ENCODE data around the gene SYNE2.
"Not testable (repeated sequence)": the region's sequence is repeated elsewhere in the genome, so short reads cannot be mapped to it uniquely, and the experiment has no call there.

Gene SYNE2

DNA sequence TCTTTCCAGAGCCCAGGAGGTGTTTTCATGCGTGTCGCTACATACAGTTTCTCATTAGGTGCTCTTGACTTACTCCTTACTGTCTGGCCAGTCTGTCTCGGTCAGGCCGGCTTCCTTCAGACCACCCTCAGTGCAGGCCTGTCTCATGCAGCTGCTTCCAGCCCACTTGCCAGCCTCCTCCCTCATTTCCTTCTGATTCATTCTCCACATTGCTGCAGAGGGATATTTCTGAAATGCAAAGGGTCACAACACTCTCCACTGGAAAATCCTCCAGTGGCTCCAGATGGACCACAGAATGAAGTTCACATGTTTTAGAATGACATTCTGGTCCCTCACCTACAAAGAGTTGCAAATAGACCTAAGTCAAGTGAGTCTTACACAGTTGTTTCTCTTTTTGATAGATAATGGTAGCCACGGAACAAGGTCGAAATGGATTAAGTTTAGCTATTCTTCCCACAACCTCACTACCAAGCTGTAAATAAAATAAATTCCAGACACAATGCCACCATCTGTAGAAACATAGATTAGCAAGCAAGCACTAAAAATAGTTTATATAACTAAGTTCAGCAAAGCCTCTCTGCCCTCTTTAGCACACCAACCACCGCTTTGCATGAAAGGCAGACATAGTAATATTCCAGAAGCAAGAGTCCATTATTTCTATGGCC is 294.5 kb downstream of the SYNE2 start:
- no peak for DNase-seq

DNA sequence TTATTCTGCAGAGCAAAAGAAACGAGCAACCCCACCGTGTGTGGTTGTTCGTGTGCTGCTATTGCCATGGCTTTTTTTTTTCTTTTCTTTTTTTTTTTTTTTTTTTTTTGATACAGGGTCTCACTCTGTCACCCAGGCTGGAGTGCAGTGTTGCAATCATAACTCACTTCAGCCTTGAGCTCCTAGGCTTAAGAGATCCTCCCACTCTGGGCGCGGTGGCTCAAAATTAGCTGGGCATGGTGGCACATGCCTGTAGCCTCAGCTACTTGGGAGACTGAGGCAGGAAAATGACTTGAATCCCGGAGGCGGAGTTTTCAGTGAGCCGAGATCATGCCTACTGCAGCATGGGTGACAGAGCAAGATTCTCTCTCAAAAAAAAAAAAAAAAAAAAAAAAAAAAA is 297.1 kb downstream of the SYNE2 start:
- no peak for DNase-seq

DNA sequence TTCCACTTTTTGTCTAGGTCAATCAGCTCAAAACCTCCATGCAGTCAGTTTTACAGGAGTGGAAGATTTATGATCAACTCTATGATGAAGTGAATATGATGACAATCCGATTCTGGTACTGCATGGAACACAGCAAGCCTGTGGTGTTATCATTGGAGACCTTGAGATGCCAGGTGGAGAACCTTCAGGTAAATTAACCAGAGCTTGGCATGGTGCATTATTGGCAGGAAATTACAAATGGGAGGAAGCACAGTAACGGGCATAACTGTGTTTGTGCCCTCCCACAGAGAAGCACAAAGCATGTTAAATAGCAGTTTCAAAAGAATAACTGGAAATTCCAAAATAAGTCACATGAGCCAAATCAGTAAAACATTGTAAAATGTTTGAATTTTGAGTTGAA is 305.8 kb downstream of the SYNE2 start:
- no peak for DNase-seq

DNA sequence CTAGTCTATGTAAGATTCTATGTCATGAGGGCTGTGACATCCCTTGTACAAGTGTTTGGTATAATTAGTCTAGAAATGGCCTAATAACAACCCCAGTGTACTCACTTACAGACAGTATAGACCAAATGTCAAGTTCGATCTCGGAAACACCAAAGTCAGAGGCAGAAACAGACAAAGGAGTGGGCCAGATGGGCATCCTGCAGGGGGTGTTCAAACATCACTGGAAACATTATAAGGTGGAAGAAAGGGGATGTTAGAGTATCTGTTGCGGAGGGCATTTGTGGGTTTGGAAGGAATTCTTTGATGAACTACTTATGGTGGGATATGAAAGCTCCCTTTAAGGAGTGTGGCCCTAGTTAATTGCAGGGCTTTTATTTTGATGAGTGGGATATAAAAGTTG is 306.8 kb downstream of the SYNE2 start:
- no peak for DNase-seq

DNA sequence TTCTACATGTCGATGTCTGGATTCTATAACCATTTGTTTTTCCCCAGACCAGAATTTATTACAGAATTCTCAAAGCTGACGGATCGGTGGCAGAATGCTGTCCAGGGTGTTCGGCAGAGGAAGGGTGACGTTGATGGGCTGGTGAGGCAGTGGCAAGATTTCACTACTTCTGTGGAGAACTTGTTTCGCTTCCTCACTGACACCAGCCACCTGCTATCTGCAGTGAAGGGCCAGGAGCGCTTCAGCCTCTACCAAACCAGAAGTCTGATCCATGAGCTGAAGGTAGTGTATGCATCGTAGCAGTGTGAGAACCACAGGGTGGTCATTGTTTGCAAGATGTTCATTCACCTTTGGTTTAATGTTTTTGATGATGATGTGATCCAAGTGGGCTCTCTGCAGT is 317.4 kb downstream of the SYNE2 start:
- DNase-seq: no peak

DNA sequence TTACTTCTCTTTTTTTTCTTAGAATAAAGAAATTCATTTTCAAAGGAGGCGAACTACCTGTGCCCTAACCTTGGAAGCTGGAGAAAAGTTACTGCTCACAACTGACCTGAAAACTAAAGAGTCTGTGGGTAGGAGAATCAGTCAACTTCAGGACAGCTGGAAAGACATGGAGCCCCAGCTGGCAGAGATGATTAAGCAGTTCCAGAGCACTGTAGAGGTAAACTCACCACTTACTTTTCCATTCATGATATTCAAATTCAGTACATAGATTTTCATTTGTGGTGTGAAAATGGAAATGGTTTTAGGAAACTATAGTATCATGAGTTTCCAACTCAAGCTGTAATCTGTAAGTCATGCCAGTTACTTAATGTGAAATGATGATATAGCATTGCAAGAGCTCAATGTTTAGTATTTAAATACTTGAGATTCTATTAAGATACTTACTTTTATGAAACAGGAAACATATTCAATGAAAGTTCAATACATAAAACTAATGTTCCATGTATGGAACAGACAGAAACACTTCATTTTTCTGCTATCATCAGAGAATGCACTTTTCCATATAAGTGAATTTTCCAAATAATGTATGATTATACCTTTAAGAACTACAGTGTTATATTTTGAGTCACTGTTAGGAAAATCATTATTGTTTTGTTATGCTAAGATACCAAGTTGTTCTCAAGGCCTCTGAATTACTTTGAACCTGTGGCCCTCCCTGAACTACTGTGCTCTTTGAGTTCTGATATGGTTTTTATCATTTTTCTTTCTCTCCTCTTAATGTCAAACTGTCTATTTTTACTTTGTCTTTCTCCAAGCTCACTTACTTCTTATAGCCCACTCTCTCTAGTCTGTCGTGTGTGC is 322.3 kb downstream of the SYNE2 start:
- peak; percentile 29 for DNase-seq

DNA sequence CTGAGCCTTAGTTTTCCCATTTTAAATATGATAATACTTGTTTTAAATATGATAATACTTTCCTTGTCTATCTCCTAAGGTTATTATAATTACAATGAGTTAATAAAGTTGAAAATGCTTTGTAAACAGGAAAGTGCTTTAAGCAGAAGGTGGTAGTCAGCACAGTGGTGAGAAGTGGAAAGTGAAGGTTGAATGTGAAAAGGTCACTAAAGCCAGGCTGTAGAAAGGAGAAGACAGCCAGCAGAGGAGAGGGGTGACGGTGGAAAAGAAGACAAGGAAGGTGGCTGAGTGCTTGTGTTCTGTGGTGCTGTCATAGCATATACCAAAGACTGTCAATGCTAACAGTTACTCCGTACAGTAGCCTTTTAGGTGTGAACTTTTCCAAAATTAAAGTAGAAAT is 323.5 kb downstream of the SYNE2 start:
- DNase-seq: no peak

DNA sequence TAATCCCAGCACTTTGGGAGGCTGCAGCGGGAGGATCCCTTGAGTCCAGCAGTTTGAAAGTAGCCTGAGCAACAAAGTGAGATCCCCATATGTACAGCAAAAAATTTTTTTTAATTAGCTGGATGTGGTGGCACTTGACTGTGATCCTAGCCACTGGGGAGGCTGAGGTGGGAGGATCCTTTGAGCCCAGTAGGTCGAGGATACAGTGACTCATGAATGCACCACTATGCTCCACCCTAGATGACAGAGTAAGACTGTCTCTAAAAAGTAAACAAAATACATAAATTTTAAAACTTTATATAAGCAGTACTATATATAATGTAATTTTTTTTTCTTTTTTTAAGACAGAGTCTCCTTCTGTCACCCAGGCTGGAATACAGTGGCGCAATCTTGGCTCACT is 326.0 kb downstream of the SYNE2 start:
- no peak for DNase-seq

DNA sequence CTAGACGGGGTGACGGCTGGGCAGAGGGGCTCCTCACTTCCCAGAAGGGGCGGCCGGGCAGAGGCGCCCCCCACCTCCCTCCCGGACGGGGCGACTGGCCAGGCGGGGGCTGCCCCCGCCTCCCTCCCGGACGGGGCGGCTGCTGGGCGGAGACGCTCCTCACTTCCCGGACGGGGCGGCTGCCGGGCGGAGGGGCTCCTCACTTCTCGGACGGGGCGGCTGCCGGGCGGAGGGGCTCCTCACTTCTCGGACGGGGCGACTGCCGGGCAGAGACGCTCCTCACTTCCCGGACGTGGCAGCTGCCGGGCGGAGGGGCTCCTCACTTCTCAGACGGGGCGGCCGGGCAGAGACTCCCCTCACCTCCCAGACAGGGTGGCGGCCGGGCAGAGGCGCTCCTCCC is 330.1 kb downstream of the SYNE2 start:
- not testable (repeated sequence) for DNase-seq

DNA sequence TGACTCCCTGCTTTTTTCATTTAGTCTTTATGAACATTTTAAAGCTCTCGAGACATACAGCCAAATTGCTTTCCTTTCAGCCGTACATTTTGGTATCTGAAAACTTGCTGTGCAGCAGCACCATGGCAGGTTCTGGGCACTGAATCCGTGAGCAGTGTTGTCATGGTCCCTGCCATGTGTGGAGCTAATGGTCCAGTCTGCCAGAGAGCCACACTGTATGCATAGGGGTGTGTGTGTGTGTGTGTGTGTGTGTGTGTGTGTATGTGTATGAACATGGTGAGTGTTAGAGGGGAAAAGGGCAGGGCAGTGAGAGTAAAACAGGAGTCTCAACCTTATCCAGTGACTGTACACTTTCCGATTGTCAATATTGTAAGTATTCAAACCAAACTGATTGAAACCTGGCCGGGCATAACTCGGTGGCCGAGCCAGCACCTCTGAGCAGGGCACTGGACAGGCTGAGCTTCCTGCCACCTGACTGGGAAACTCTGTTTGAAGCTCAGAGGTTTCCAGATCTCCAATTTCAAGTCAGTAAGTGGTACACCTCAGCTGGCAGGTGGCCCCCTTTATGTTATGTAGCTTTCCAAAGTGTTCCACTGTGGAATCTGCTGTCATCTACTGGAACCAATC is 331.4 kb downstream of the SYNE2 start:
- no peak for DNase-seq

DNA sequence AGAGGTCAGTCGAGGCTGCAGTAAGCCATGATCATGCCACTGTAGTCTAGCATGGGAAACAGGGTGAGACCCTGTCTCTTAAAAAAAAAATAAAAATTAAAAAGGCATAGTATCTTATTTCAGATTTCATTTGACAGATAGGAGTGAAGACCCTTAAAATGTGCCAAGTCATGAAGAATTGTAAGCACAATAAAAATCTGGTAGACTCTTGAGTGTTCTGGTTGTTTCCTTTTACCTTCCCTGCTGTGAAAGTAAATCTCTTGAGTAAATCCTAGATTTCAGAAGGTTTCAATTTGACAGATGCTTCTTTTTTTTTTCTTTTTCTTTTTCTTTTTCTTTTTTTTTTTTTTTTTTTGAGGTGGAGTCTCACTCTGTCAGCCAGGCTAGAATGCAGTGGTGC is 332.4 kb downstream of the SYNE2 start:
- DNase-seq: no peak

DNA sequence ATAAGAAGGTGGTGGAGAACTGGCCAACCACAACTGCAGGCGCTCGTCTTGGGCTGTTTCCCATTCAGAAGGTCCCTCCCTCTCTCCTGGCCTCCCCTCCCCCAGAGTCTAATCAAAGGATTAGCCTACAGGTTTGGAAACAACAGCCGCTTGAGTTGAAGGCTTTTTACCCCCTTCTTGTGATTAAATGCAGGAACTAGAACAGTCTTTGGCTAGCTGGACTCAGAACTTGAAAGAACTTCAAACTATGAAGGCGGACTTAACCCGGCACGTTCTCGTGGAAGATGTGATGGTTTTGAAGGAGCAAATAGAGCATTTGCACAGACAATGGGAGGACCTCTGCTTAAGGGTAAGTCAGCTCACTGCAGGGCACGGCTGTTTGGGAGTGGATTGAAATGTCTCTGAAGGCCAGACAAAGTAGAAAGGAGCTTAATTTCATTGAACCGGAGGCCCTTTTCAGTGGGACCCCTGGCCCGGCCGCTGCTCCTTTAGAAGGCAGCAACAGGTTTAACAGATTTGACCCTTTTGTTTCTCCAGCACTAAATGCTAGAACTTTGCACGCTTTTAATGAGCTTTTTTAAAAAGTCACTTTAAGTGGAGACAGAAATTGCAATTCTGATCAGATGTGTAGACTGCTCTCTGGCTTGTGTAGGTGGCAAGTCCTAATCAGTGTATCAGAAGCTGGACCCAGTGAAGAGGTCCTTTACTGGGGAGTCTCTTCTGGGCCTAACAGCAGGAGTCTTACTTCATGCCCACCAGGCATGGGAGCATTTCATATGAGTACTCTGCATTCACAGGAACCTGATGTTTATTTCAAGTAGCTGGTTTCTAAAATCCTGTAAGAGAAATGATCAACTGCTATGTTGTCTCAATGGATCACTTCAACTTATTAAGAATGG is 333.7 kb downstream of the SYNE2 start:
- DNase-seq: no peak

DNA sequence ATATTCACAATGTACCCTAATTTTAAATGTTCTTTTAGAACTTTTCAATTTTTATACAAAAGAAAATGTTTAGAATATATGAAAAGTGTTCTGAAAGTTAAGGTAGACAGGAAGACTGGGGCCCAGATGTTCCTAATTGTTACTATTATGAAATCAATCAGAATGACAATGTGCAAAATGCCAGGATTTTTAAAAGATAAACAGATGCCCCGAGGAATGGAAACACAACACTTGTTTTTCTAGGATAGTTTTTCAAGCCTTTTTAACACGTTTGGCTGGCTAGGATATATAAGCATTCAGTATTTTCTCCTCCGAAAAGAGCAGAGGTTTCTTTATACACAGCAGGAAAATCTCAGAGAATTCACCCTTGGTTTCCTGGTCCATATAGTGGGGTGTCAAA is 334.5 kb downstream of the SYNE2 start:
- no peak for DNase-seq

DNA sequence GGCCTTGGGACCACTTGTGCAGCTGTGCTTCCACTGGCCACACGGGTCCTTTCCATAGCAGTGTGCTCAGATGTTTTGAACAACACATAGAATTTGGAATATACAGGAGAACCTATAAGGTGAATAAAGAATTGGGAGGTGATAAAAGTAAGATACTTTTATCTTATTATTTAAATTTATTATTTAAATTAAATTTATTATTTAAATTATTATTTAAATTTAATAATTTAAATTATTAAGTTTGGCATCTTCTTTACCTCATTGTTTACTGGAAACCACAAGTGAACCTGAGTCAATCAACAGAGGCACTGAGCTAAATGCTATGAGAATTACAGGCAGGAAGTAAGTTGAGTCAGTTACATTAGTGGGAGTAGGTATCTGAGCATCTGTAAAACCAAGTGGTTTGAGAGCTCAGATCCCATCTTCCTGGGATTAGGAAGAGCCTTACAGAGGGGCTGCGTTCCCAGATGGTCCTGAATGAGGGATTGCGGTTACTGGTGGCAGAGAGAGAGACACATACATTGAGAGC is 338.2 kb downstream of the SYNE2 start:
- no peak for DNase-seq

DNA sequence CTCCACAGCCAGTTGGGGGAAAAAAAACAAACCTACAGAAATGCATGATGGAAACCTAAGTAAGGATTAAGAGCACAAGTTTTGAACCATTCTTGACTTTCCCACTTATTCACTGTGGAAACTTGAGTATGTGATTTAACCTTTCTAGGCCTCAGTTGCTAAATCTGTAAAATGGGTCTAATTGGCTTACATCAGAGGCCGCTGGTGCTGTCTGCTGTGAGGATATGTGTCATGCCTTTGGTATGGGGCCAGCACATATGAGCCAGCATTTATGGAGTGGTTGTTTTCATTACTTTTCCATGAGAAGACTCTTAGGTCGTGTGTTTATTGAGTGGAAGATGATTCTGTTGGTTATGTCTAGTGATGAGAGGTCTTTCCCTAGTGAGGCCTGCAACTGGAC is 339.0 kb downstream of the SYNE2 start:
- DNase-seq: no peak

DNA sequence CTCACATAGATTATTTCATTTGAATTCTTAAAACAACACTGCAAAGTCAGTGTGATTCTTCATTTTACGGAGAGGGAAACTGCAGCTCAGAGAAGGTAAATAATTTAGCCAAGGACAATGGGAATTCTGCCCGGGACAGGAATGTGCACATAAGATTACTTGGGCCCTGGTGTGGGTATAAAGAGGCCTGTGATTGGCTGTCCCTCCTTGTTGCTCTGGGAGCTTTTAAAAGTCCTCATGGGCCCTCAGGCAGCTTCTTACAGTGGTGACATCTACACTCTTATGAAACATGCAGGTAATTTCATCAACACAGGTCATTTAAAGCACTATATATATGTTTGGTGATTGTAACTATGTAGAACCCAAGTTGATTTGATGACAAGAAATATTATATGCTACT is 341.0 kb downstream of the SYNE2 start:
- DNase-seq: no peak

DNA sequence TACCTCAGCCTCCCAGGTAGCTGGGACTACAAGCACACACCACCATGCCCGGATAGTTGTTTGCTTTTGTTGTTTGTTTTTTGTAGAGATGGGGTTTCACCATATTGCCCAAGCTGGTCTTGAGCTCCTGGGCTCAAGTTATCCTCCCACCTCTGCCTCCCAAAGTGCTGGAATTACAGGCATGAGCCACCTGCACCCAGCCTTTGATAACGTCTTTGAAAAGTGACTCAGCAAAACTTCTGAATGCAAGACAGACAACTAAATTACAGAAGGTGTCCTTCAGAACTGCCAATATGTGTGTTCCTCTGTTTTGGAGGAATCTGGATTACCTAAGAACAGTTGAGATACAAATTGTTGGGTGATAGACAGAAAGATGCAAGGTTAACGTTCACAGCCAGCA is 341.6 kb downstream of the SYNE2 start:
- no peak for DNase-seq

DNA sequence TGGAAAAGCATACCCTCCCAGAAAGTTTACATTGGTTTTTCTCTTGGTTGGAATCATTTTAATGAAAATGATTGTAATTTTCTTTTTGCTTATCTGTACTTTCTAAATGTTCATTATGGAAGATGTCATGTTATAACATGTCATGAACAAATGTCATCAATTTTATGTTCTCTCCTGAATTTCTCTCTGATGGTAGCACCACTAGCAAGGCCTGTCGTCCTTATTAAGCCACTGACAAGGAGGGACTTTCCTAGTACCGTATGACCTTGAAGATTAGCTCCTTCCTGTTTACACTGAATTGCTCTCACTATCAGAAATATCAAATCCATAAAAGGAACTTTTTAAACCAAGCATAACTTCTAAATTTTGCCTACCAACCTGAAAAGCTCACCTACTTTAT is 342.4 kb downstream of the SYNE2 start:
- DNase-seq: no peak

DNA sequence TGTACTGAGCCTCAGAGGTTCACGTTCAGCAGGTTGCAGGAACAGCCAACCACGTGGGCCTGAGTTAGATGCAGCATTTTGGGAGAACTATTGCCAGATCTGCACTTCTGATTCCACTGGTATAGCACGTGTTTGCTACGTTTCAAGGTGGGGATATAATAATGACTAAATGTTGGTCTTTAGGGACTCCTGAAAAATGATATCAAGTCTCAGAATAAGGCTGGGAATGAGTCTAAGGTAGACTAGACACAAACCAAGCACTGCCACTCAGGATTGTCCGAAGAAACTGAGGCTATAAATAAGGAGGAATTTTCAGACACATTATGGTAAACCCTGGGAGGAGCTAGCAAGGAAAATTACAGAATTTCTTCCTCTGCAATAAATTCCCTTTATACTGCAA is 343.3 kb downstream of the SYNE2 start:
- DNase-seq: no peak

DNA sequence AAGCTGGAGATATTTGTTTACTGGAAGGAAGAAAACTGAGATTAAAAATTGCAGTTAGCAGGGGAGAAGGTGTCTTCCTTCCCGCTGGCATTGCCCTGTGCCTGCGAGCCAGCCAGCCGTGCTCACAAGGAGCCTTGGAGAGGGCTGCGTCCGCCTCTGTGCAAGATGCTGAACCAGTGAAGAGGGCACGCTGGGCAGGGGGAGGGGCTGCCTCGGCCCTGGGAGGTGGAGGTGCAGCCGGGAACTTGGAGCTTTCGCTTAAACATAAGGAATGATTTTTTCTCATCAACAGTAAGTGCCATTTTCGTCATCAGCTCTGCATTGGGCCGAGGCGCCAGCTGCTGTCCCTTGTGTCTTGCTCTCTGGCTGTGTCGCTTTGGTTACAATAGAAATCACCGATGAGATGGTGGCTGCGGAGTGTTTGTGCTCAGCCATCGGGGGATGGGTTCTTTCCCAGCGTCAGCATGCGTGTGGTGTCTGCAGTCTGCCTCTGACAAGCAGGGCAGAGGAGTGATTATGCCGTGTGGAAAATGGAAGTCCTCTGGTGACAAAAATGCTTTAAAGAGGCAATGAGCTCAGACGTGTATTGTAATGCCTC is 344.1 kb downstream of the SYNE2 start:
- DNase-seq: no peak

DNA sequence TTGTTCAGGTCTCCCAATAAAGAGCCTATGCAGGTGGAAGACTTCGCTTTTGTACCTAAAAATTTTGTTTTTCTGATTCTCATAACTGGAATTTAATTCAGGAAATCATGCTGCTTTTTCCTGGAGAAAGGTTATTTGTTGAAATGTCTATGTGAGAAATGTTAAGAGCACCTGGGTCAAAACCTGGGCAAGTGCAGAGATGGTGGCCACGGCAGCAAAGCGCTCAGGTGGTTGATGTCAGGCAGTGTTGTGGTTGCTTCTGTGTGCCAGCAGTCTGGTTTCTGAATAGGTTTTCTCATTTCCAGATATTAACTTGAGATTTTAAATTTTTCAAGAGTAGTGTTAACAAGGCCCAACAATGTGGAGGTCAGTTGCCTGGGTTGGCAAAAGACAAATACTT is 345.2 kb downstream of the SYNE2 start:
- no peak for DNase-seq

DNA sequence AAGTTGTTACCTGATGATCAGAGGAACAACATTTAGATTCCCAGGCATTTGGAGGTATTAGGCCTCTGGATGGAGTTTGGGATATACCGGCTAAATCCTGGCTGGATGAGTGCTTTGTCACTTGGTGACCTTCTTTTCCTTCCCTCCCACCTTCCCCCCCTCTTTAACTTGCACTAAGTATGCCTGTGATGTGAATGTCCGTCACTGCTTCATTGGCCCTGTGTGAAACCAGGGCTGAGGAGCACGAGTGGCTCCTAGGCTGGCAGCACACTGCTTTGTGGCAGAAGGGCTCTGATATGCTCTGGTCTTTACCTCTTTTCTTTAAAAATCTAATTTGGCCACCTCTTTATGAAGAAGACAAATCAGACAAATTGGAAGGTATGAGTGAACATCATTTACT is 345.7 kb downstream of the SYNE2 start:
- DNase-seq: no peak

DNA sequence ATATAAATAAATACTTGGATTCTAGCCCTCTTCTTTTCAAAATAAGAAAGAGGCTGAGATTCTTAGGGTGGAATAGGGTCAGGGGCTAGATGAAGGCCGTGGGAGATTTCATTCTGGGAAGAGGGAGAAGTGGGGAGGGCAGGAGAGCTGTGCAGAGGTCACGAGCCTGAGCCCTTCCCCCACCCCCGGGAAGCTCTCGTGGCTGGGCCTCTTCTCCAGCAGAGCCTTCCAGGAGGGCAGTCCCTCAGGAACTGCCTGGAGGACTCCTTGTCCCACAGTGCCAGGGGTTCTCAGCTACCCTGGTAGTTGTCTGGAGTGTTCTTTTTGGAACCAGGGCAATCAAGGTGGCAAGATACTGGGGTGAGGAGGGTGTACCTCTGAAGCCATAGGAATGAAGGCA is 347.4 kb downstream of the SYNE2 start:
- no peak for DNase-seq
